GM12875 (cell line): ENCODE results near the gene EFNB1.

Experiments
- H3K4me3 ChIP-seq: one replicate; pipeline ENCODE4 v1.5.1; 2011; ENCODE audit warnings: low read depth, low read length, control low read depth
- TF ChIP-seq, protein P1 (sequence below): IDR thresholded peaks from 2 replicates; pipeline ENCODE4 v1.5.1; 2011; ENCODE audit warnings: low read depth, mild to moderate bottlenecking, control low read depth, inconsistent platforms, low read length, moderate library complexity, borderline replicate concordance; ENCODE audit not compliant: insufficient read depth

EFNB1 gene

DNA sequence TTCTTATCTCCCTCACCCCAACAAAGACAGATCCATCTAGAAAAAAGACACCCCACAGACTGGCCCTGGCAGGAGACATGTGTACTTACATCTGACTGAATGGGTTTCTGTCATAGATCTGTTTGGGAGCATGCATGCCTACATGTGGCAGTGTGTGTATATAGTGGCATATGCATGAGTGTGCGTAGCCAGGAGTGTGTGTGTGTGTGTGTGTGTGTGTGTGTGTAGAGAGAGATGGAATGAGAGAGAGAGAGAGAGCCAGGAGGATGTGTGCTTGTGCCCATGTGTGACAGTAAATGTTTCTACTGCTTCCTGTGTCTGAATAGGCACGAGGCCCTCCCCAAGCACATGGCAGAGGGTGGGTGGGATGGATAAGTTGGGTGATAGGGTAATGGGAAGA, 37.1 kb downstream of the EFNB1 start:
- TF ChIP-seq, protein P1, sequence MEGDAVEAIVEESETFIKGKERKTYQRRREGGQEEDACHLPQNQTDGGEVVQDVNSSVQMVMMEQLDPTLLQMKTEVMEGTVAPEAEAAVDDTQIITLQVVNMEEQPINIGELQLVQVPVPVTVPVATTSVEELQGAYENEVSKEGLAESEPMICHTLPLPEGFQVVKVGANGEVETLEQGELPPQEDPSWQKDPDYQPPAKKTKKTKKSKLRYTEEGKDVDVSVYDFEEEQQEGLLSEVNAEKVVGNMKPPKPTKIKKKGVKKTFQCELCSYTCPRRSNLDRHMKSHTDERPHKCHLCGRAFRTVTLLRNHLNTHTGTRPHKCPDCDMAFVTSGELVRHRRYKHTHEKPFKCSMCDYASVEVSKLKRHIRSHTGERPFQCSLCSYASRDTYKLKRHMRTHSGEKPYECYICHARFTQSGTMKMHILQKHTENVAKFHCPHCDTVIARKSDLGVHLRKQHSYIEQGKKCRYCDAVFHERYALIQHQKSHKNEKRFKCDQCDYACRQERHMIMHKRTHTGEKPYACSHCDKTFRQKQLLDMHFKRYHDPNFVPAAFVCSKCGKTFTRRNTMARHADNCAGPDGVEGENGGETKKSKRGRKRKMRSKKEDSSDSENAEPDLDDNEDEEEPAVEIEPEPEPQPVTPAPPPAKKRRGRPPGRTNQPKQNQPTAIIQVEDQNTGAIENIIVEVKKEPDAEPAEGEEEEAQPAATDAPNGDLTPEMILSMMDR = no peak
- no peak overlapping the region for H3K4me3 ChIP-seq

DNA sequence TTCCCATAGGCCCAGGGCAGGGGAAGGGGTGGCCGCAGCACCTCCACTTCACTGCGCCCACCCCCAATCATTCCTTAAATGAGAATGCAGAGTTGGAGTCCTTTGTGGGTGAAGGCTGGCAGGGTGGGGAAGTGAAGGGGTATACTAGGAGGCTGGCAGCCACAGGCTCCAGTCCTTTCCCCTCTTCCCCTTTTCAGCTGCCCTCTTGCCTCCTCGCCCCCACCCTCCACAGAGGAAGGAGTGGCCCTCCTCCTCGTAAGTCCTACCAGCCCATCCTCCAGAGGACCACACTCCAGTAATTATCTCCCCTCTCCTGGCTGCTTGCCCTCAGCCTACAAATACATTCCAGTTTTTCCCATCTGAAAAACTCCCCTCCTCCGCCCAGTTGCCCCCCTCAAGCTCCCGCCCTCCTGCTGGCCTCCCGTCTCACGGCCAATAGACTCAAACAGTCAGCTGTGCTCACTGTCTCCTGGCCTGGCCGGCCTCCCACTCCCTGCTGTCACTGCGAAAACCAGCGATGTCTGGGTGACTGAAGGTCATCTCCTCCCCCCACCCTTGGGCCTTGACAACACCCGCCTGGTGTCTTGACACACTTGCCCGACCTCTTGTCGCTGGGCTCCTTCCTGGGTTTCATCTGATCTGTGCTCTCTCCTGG, 38.8 kb downstream of the EFNB1 start:
- no peak overlapping the region for H3K4me3 ChIP-seq
- TF ChIP-seq, protein P1 = no peak

GRCh38 chrX:68868316-68868715, 39.5 kb downstream of the EFNB1 start:
- TF ChIP-seq, protein P1 = no peak
- H3K4me3 ChIP-seq = no peak overlapping the region

GRCh38 chrX:68868902-68869800, 40.3 kb downstream of the EFNB1 start:
- H3K4me3 ChIP-seq = no peak overlapping the region
- TF ChIP-seq, protein P1 = no peak

- TF ChIP-seq, protein P1 = no peak
- no peak overlapping the region for H3K4me3 ChIP-seq
These were observed 41.5 kb downstream of the EFNB1 start for GRCh38 chrX:68870357-68870756.

DNA sequence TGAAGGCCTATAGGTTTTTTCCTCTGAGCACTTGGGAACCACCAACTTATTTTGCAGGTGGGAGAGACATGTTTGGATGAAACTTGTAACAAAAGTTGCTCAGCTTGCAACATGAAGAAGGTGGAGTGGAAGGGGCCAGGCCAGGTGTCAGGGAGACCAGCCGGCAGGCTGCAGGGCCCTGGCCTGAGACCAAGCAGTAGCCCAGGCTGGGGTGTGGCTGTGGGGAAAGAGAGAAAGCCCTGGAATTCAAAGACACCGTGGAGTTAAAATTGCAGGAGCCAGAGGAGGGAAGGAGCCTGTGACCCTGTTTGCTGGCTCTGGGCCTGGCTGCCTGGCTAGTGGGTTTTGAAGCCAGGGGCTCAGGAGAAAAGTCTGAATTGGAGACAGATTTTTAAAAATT, 43.4 kb downstream of the EFNB1 start:
- TF ChIP-seq, protein P1 = no peak
- no peak overlapping the region for H3K4me3 ChIP-seq
